A549 treated with AZD9567 at 1 μM for 4 hours (cell line): ENCODE results near the gene SLC39A6. TPM values are rescaled to one million over a fixed set of nuclear protein-coding genes. Genes with fewer than 3 reads are reported as not detected.

Experiments
- total RNA-seq: library from RNA; stranded (reverse); fragments of 200-300 nt; extraction: Qiagen RNA extraction; gene quantifications from 5 replicates; pipeline ENCODE4 v1.2.3, GENCODE V29; 2022; ENCODE audit not compliant: insufficient read depth

SLC39A6 gene
- total RNA-seq, result 41.1 to 59.8 TPM (median 49.2 TPM) in 5 replicates

GRCh38 chr18:36129300-36130038, at the start of gene SLC39A6, which contains the start of gene ELP2:
Gene SLC39A6 (minus strand): TSS chr18:36129340. CDS start chr18:36127007, 2,333 bp downstream.
Gene ELP2 (plus strand): TSS chr18:36129899. CDS start chr18:36129934, 35 bp downstream.

GRCh38 chr18:36067055-36067957, 61.8 kb downstream of the SLC39A6 start, which contains the start of gene RPRD1A:
Gene RPRD1A (minus strand): TSS chr18:36067559. CDS start chr18:36067404, 155 bp downstream.

Other genes starting within 250 kb of the SLC39A6 start
- 17.9 to 25.7 TPM (median 24.0 TPM) in 5 replicates for gene RPRD1A, start 61.8 kb downstream of the SLC39A6 start, total RNA-seq
- 34.2 to 38.7 TPM (median 36.5 TPM) in 5 replicates for gene ELP2, start 559 bp upstream of the SLC39A6 start, total RNA-seq
- 2.5 to 4.2 TPM (median 3.1 TPM) in 5 replicates for gene MOCOS, start 58.2 kb upstream of the SLC39A6 start, total RNA-seq
- gene FHOD3, start 168.4 kb upstream of the SLC39A6 start, total RNA-seq, result 1.8 to 2.8 TPM (median 2.2 TPM) in 5 replicates